ENCODE results near the gene SIPA1L3. TPM values are rescaled to one million over a fixed set of nuclear protein-coding genes. Genes with fewer than 3 reads are reported as not detected.

SIPA1L3 gene
- total and polyA plus RNA-seq, 9 of the 15 experiments (the other 6 are each of a cell fraction or from before 2014, with no cell fraction given): 0.01 to 6.1 (median 2.5) TPM

GRCh38 chr19:38219221-38219620, 312.2 kb downstream of the SIPA1L3 start (continued):
- TF ChIP-seq POLR3A (IDR thresholded peaks at IDR 0.05; ENCODE audit: borderline replicate concordance, extremely low read depth, insufficient read depth, insufficient read length): no peak
- no peak for TF ChIP-seq MYBL2 (IDR thresholded peaks at IDR 0.05; ENCODE audit: low read depth)
- TF ChIP-seq MYBL2 (CRISPR knock-in tag; IDR thresholded peaks at IDR 0.05; ENCODE audit: borderline replicate concordance): no peak
- TF ChIP-seq, protein P1, sequence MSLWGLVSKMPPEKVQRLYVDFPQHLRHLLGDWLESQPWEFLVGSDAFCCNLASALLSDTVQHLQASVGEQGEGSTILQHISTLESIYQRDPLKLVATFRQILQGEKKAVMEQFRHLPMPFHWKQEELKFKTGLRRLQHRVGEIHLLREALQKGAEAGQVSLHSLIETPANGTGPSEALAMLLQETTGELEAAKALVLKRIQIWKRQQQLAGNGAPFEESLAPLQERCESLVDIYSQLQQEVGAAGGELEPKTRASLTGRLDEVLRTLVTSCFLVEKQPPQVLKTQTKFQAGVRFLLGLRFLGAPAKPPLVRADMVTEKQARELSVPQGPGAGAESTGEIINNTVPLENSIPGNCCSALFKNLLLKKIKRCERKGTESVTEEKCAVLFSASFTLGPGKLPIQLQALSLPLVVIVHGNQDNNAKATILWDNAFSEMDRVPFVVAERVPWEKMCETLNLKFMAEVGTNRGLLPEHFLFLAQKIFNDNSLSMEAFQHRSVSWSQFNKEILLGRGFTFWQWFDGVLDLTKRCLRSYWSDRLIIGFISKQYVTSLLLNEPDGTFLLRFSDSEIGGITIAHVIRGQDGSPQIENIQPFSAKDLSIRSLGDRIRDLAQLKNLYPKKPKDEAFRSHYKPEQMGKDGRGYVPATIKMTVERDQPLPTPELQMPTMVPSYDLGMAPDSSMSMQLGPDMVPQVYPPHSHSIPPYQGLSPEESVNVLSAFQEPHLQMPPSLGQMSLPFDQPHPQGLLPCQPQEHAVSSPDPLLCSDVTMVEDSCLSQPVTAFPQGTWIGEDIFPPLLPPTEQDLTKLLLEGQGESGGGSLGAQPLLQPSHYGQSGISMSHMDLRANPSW (CRISPR knock-in tag; IDR thresholded peaks at IDR 0.05): no peak
- TF ChIP-seq ZNF3 (CRISPR knock-in tag; IDR thresholded peaks at IDR 0.05): no peak
- no peak for TF ChIP-seq POLR2H (tag; IDR thresholded peaks at IDR 0.05; ENCODE audit: low read depth)
- no peak for TF ChIP-seq SMARCB1 (IDR thresholded peaks at IDR 0.05; ENCODE audit: insufficient read length, low read depth)

DNA sequence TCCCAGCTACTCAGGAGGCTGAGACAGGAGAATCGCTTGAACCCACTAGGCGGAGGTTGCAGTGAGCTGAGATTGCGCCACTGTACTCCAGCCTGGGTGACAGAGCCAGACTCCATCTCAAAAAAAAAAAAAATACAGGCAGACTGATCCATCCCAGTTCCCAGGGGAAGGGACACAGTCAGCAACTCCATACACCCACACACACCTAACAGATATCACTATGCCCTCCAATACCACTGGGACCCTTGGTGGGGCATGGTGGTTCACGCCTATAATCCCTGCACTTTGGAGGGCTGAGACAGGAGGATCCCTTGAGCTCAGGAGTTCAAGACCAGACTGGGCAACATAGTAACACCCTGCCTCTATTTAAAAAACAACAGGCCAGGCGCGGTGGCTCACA, 314.4 kb downstream of the SIPA1L3 start:
- peak; percentile 6 for FAIRE-seq
- H3K79me2 ChIP-seq (ENCODE audit: control insufficient read depth, insufficient read depth, low read length): no peaks in the 10 kb centered on the region; the same call in 2 of the 3 replicates
- 82% methylated on average over 6 of the region's 6 CpGs for WGBS (ENCODE audit: insufficient coverage, low coverage, missing lambda C conversion rate)
- in situ Hi-C loops (cut with MboI): loop anchor here (10.0 kb wide), 1 partner anchor 297 kb away; no protein-coding TSS in a partner anchor
- BruUV-seq (replicated peaks): no TSS peak
- no peak overlapping the region for H2AFZ ChIP-seq (ENCODE audit: low read depth, low read length)
- no peak overlapping the region for H3K27ac ChIP-seq (ENCODE audit: extremely low read depth, low read depth, low read length)
- H3K4me2 ChIP-seq (ENCODE audit: insufficient read depth, low read length): no peak overlapping the region
- intact Hi-C loops (cut with micrococcal nuclease): no loop called here
- CTCF ChIA-PET (ENCODE audit: low intra/inter-chr PET ratio): no interaction called here
- no peaks in the 10 kb centered on the region for H3K36me3 ChIP-seq (ENCODE audit: control insufficient read depth, insufficient read depth, low read length)
- H3K27me3 ChIP-seq (ENCODE audit: control insufficient read depth in 2 of 2, insufficient read depth in 2 of 2, low read length in 2 of 2): no peaks in the 10 kb centered on the region; a peak in 1 of 5 replicates
- no peak for TF ChIP-seq ZNF3 (CRISPR knock-in tag; IDR thresholded peaks at IDR 0.05)
- no peak for TF ChIP-seq SIX5 (IDR thresholded peaks at IDR 0.05; ENCODE audit: borderline replicate concordance in 1 of 2, insufficient read depth in 1 of 2, low read depth in 1 of 2, low read length in 2 of 2)
- TF ChIP-seq POLR2G (IDR thresholded peaks at IDR 0.05; ENCODE audit: low read depth, low read length): no peak
- no peak for TF ChIP-seq HDAC6 (IDR thresholded peaks at IDR 0.05; ENCODE audit: low read depth, low read length)
- POLR2A ChIA-PET: interaction anchor here (0.7 kb wide), 1 partner anchor 127 kb away, joined by 3 read pairs; no protein-coding TSS in a partner anchor
- no peak for ATAC-seq
- H3K4me3 ChIP-seq: no peak overlapping the region
- H3K9ac ChIP-seq (ENCODE audit: insufficient read depth in 1 of 2, low read depth in 2 of 2, low read length in 2 of 2): no peak overlapping the region
- peaks cover 5 to 35% of the 10 kb centered on the region in 2 experiments; a peak in 4 of 5 replicates for H3K4me1 ChIP-seq (replicated peaks in 1 of 2; ENCODE audit: control insufficient read depth in 2 of 2, insufficient read depth in 2 of 2, low read length in 2 of 2)
- no peaks in the 10 kb centered on the region for H4K20me1 ChIP-seq (replicated peaks; ENCODE audit: control insufficient read depth, insufficient read depth, low read length)
- no peak for DNase-seq (ENCODE audit: extremely low read depth in 1 of 4, low spot score in 3 of 4)
- no peaks in the 10 kb centered on the region for H3K9me3 ChIP-seq (replicated peaks; ENCODE audit: control insufficient read depth, insufficient read depth, low read depth, low read length)
- H3K9me1 ChIP-seq (ENCODE audit: control insufficient read depth, insufficient read depth, low read length): no peaks in the 10 kb centered on the region

Data from K562 (cell line).